ENCODE results near the gene KRTAP6-3. TPM values are rescaled to one million over a fixed set of nuclear protein-coding genes. Genes with fewer than 3 reads are reported as not detected.

KRTAP6-3 gene
- total RNA-seq, 3 donors from 2014 or later, result not detected

DNA sequence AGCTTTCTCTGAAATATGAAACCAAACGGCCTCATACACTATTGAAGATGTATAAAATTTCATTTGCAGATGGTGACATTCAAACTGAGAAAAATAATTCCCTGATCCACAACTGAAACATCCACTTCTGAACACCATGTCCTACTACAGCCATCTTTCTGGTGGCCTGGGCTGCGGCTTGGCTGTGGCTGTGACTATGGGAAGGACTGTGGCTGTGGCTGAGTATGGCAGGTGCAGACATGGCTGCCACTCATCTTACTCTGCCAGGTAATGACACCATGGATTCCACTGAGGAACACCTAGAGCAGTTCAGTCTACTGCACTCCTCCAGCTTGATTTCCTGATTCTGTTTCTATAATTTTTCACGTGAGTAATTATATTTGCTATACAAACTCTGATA is 28.3 kb downstream of the KRTAP6-3 start, which contains the start of gene KRTAP20-4:
Gene KRTAP20-4 (plus strand): TSS at position 106 of the 400 bp plus-strand sequence.
- Histone ChIP-seq H3K27me3 (no peaks in the 10 kb centered on the region), H3K4me3 (no peak within 1 kb of the TSS), H3K9me3 (peaks cover 0 to 10% of the 10 kb centered on the region in 2 donors), H3K27ac (no peak within 1 kb of the TSS), H3K4me1 (no peaks in the 10 kb centered on the region), H3K36me3 (no peaks in the 10 kb centered on the region)
- DNase-seq (ENCODE audit: low spot score in 2 of 2), result no peak
- intact Hi-C loops (cut with DNase I; ENCODE audit: low total_unique reads), result no loop called here
- TF ChIP-seq POLR2A (IDR thresholded peaks at IDR 0.05) (no peak), CTCF (IDR thresholded peaks at IDR 0.05) (no peak), POLR2AphosphoS5 (IDR thresholded peaks at IDR 0.05) (no peak)

DNA sequence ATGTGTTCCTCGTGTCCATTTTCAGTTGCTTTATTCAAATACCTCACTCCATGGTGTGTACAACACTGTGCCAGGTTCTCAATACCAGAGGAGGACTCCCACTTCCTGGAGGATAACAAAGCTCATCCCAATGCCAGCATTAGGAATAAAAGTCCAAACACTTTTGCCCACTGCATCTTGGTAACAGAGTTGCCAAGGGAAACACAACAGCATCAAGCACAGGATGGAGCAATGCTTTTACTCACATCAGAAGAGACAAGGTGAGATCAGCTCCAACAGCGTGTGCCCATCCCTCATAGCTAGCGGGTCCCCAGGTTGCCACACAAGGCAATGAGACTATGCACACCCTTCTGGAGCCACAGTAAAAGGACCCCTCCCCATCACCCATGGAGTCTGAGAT is 31.1 kb downstream of the KRTAP6-3 start:
- H3K9me3 ChIP-seq, result peaks cover 0 to 10% of the 10 kb centered on the region in 2 donors
- no peaks in the 10 kb centered on the region for H3K27me3 ChIP-seq
- intact Hi-C loops (cut with DNase I; ENCODE audit: low total_unique reads), result no loop called here
- no peak for TF ChIP-seq CTCF (IDR thresholded peaks at IDR 0.05)
- TF ChIP-seq POLR2AphosphoS5 (IDR thresholded peaks at IDR 0.05), result no peak
- no peak for TF ChIP-seq POLR2A (IDR thresholded peaks at IDR 0.05)
- H3K36me3 ChIP-seq, result no peaks in the 10 kb centered on the region
- H3K4me3 ChIP-seq, result no peak overlapping the region
- no peak overlapping the region for H3K27ac ChIP-seq
- no peak for DNase-seq (ENCODE audit: low spot score in 2 of 2)
- H3K4me1 ChIP-seq, result no peaks in the 10 kb centered on the region

DNA sequence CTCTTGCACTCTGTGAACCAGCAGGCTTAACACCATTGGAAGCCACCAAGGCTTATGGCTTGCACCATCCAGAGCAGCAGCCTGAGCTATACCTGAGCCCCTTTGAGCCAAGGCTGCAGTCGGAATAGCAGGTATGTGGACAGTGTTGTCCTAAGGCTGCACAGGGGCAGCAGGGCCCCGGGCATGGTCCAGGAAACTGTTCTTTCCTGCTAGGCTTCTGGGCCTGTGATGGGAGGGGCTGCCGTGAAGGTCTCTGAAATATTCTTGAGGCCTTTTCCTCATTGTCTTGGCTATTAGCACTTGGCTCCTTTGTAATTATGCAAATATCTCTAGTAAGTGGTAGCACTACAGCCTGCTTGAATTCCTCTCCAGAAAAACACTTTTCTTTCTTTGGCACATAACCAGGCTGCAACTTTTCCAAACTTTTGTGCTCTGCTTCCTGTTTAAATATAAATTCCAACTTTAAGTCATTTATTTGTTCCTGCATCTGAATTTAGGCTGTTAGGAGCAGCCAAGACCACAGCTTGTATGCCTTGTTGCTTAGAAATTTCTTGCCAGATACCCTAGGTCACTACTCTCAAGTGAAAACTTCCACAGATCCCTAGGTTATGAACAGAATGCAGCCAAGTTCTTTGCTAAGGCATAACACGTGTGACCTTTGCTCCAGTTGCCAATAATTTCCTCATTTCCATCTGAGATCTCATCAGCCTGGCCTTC is 33.4 kb downstream of the KRTAP6-3 start:
- H3K4me1 ChIP-seq, result no peaks in the 10 kb centered on the region
- no peaks in the 10 kb centered on the region for H3K27me3 ChIP-seq
- intact Hi-C loops (cut with DNase I; ENCODE audit: low total_unique reads), result no loop called here
- no peak for TF ChIP-seq POLR2A (IDR thresholded peaks at IDR 0.05)
- no peak for TF ChIP-seq POLR2AphosphoS5 (IDR thresholded peaks at IDR 0.05)
- TF ChIP-seq CTCF (IDR thresholded peaks at IDR 0.05), result no peak
- H3K27ac ChIP-seq, result no peak overlapping the region
- peaks cover 0 to 10% of the 10 kb centered on the region in 2 donors for H3K9me3 ChIP-seq
- no peaks in the 10 kb centered on the region for H3K36me3 ChIP-seq
- DNase-seq (ENCODE audit: low spot score in 2 of 2), result no peak
- H3K4me3 ChIP-seq, result no peak overlapping the region

GRCh38 chr21:30628109-30628508 is 35.9 kb downstream of the KRTAP6-3 start:
- no peak for DNase-seq (ENCODE audit: low spot score in 2 of 2)
- peaks cover 0 to 10% of the 10 kb centered on the region in 2 donors for H3K9me3 ChIP-seq
- H3K27me3 ChIP-seq, result no peaks in the 10 kb centered on the region
- no peaks in the 10 kb centered on the region for H3K36me3 ChIP-seq
- H3K27ac ChIP-seq, result no peak overlapping the region
- no peaks in the 10 kb centered on the region for H3K4me1 ChIP-seq
- no peak for TF ChIP-seq POLR2AphosphoS5 (IDR thresholded peaks at IDR 0.05)
- no peak for TF ChIP-seq CTCF (IDR thresholded peaks at IDR 0.05)
- no peak for TF ChIP-seq POLR2A (IDR thresholded peaks at IDR 0.05)
- intact Hi-C loops (cut with DNase I; ENCODE audit: low total_unique reads), result no loop called here
- no peak overlapping the region for H3K4me3 ChIP-seq

- Histone ChIP-seq H3K27me3 (no peaks in the 10 kb centered on the region), H3K4me3 (no peak overlapping the region), H3K4me1 (no peaks in the 10 kb centered on the region), H3K27ac (no peak overlapping the region), H3K36me3 (no peaks in the 10 kb centered on the region), H3K9me3 (peaks cover 0 to 10% of the 10 kb centered on the region in 2 donors)
- no peak for DNase-seq (ENCODE audit: low spot score in 2 of 2)
- intact Hi-C loops (cut with DNase I; ENCODE audit: low total_unique reads), result no loop called here
- TF ChIP-seq POLR2AphosphoS5 (IDR thresholded peaks at IDR 0.05) (no peak), POLR2A (IDR thresholded peaks at IDR 0.05) (no peak), CTCF (IDR thresholded peaks at IDR 0.05) (no peak)
Measured at GRCh38 chr21:30629200-30629599, 37.0 kb downstream of the KRTAP6-3 start.
